ENCODE results near the gene COL6A3. TPM values are rescaled to one million over a fixed set of nuclear protein-coding genes. Genes with fewer than 3 reads are reported as not detected.

Gene COL6A3
- polyA plus RNA-seq, 1 donor (not counting 4 experiments of a cell fraction or from before 2014, with no cell fraction given): not detected

DNA sequence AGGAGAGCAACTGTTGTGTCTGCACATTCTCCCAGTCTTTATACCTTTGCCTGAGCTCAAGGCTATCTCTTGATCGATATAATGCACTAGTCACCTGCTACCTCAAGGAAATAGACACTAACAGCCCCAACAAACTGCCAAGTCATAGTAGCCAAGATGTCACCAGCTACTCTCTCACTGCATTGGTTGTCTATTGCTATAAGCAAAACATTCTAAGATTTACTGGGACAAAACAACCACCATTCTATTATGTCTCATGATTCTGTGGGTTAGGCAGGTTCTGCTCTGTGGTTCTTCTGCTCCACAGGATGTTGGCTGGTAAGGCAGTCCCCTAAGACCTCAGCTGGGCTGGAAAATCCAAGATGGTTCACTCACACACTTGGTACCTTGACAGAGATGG lies 44.6 kb upstream of the COL6A3 start:
- H3K79me2 ChIP-seq (ENCODE audit: control insufficient read depth, insufficient read depth, low read length): no peaks in the 10 kb centered on the region
- H2AFZ ChIP-seq (ENCODE audit: control insufficient read depth, low read length): no peak overlapping the region
- no peaks in the 10 kb centered on the region for H4K20me1 ChIP-seq (ENCODE audit: control insufficient read depth, extremely low read depth, insufficient read depth, low read length)
- no peak overlapping the region for H3K9ac ChIP-seq (ENCODE audit: control insufficient read depth, extremely low read depth, insufficient read depth, low read length)
- dilution Hi-C loops (cut with MboI; ENCODE audit: extremely low pct_ligation_motif_present, low sequenced_read_pairs): no loop called here
- H3K4me3 ChIP-seq (ENCODE audit: control insufficient read depth in 2 of 3, extremely low read depth in 1 of 3, insufficient read depth in 2 of 3, low read depth in 1 of 3, low read length in 3 of 3): no peak overlapping the region
- no peak for TF ChIP-seq EZH2 (IDR thresholded peaks at IDR 0.05; ENCODE audit: low read length)
- TF ChIP-seq, protein P1, sequence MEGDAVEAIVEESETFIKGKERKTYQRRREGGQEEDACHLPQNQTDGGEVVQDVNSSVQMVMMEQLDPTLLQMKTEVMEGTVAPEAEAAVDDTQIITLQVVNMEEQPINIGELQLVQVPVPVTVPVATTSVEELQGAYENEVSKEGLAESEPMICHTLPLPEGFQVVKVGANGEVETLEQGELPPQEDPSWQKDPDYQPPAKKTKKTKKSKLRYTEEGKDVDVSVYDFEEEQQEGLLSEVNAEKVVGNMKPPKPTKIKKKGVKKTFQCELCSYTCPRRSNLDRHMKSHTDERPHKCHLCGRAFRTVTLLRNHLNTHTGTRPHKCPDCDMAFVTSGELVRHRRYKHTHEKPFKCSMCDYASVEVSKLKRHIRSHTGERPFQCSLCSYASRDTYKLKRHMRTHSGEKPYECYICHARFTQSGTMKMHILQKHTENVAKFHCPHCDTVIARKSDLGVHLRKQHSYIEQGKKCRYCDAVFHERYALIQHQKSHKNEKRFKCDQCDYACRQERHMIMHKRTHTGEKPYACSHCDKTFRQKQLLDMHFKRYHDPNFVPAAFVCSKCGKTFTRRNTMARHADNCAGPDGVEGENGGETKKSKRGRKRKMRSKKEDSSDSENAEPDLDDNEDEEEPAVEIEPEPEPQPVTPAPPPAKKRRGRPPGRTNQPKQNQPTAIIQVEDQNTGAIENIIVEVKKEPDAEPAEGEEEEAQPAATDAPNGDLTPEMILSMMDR (optimal IDR thresholded peaks at IDR 0.05 in 1 of 3, IDR thresholded peaks at IDR 0.05 in 1 of 3, conservative IDR thresholded peaks at IDR 0.05 in 1 of 3; ENCODE audit: extremely low read depth in 1 of 3, insufficient read depth in 2 of 3, low read length in 3 of 3): no peak
- H3K27ac ChIP-seq (ENCODE audit: control insufficient read depth, insufficient read depth, low read length): no peak overlapping the region
- H3K27me3 ChIP-seq (ENCODE audit: control insufficient read depth, extremely low read depth, insufficient read depth, low read length): no peaks in the 10 kb centered on the region
- no peaks in the 10 kb centered on the region for H3K36me3 ChIP-seq (ENCODE audit: control insufficient read depth in 2 of 2, extremely low read depth in 1 of 2, insufficient read depth in 2 of 2, low read length in 2 of 2)
- no peak for DNase-seq (ENCODE audit: low read depth, low spot score)
- no peaks in the 10 kb centered on the region for H3K9me1 ChIP-seq (ENCODE audit: control insufficient read depth, extremely low read depth, insufficient read depth, low read length)
- peaks cover 15% of the 10 kb centered on the region for H3K4me1 ChIP-seq (ENCODE audit: control insufficient read depth, extremely low read depth, insufficient read depth, low read length)
- H3K4me2 ChIP-seq (ENCODE audit: control insufficient read depth, extremely low read depth, insufficient read depth, low read depth, low read length): no peak overlapping the region
- no peak for FAIRE-seq
- no peaks in the 10 kb centered on the region for H3K9me3 ChIP-seq (ENCODE audit: control insufficient read depth, low read depth, low read length)

DNA sequence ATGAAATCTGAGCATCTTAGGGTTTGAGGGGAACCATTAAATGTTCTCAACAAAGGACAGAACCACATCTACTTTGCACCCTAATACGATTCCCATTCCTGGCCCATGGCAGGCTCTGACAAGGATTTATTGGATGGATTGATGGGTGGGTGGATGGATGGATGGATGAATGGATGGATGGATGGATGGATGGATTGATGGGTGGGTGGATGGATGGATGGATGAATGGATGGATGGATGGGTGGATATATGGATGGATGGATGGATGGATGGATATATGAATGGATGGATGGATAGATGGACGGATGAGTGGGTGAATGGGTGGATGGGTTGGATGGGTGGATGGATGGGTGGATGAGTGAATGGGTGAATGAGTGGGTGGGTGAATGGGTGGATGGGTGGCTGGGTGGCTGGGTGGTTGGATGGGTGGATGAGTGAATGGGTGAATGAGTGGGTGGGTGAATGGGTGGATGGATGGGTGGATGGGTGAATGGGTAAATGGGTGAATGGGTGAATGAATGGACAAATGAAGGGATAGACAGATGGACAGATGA lies 43.5 kb upstream of the COL6A3 start:
- H3K79me2 ChIP-seq (ENCODE audit: control insufficient read depth, insufficient read depth, low read length): no peaks in the 10 kb centered on the region
- H2AFZ ChIP-seq (ENCODE audit: control insufficient read depth, low read length): no peak overlapping the region
- H3K27me3 ChIP-seq (ENCODE audit: control insufficient read depth, extremely low read depth, insufficient read depth, low read length): peaks cover 4% of the 10 kb centered on the region
- H3K4me2 ChIP-seq (ENCODE audit: control insufficient read depth, extremely low read depth, insufficient read depth, low read depth, low read length): no peak overlapping the region
- no peaks in the 10 kb centered on the region for H3K9me1 ChIP-seq (ENCODE audit: control insufficient read depth, extremely low read depth, insufficient read depth, low read length)
- no peak overlapping the region for H3K4me3 ChIP-seq (ENCODE audit: control insufficient read depth in 2 of 3, extremely low read depth in 1 of 3, insufficient read depth in 2 of 3, low read depth in 1 of 3, low read length in 3 of 3)
- DNase-seq (ENCODE audit: low read depth, low spot score) (no peak), FAIRE-seq (no peak)
- H3K27ac ChIP-seq (ENCODE audit: control insufficient read depth, insufficient read depth, low read length): no peak overlapping the region
- H4K20me1 ChIP-seq (ENCODE audit: control insufficient read depth, extremely low read depth, insufficient read depth, low read length): no peaks in the 10 kb centered on the region
- H3K9ac ChIP-seq (ENCODE audit: control insufficient read depth, extremely low read depth, insufficient read depth, low read length): no peak overlapping the region
- dilution Hi-C loops (cut with MboI; ENCODE audit: extremely low pct_ligation_motif_present, low sequenced_read_pairs): no loop called here
- no peaks in the 10 kb centered on the region for H3K9me3 ChIP-seq (ENCODE audit: control insufficient read depth, low read depth, low read length)
- TF ChIP-seq EZH2 (IDR thresholded peaks at IDR 0.05; ENCODE audit: low read length): no peak
- TF ChIP-seq, protein P1 (optimal IDR thresholded peaks at IDR 0.05 in 1 of 3, IDR thresholded peaks at IDR 0.05 in 1 of 3, conservative IDR thresholded peaks at IDR 0.05 in 1 of 3; ENCODE audit: extremely low read depth in 1 of 3, insufficient read depth in 2 of 3, low read length in 3 of 3): no peak
- no peaks in the 10 kb centered on the region for H3K36me3 ChIP-seq (ENCODE audit: control insufficient read depth in 2 of 2, extremely low read depth in 1 of 2, insufficient read depth in 2 of 2, low read length in 2 of 2)
- H3K4me1 ChIP-seq (ENCODE audit: control insufficient read depth, extremely low read depth, insufficient read depth, low read length): peaks cover 15% of the 10 kb centered on the region
